ENCODE measurements around the gene CCDC88C. TPM values are rescaled to one million over a fixed set of nuclear protein-coding genes. Genes with fewer than 3 reads are reported as not detected.
A peak's percentile ranks its signal among the peaks of the same experiment; 100 is the strongest.

CCDC88C gene
- total RNA-seq, 1 donor from 2014 or later: 44.6 TPM

- Mint-ChIP-seq H3K4me1 (peaks cover 44% of the 10 kb centered on the region), H3K4me3 (peak overlapping the region; percentile 91), H3K27me3 (ENCODE audit: low read depth) (no peaks in the 10 kb centered on the region), H3K27ac (ENCODE audit: unreplicated experiment) (no peak overlapping the region), H3K36me3 (ENCODE audit: low read depth) (peaks cover 2% of the 10 kb centered on the region), H3K9me3 (no peaks in the 10 kb centered on the region)
- no peak for DNase-seq (ENCODE audit: low read depth, low spot score)
- no peak for TF ChIP-seq CTCF (conservative IDR thresholded peaks at IDR 0.05)
These were observed 888 bp downstream of the CCDC88C start for GRCh38 chr14:91416744-91417119.

GRCh38 chr14:91415794-91416743 lies 1.6 kb downstream of the CCDC88C start:
- DNase-seq (ENCODE audit: low read depth, low spot score): no peak
- Mint-ChIP-seq H3K36me3 (ENCODE audit: low read depth) (peaks cover 2% of the 10 kb centered on the region), H3K27ac (ENCODE audit: unreplicated experiment) (no peak overlapping the region), H3K27me3 (ENCODE audit: low read depth) (no peaks in the 10 kb centered on the region), H3K4me3 (peak overlapping the region; percentile 91), H3K4me1 (peaks cover 48% of the 10 kb centered on the region), H3K9me3 (no peaks in the 10 kb centered on the region)
- TF ChIP-seq CTCF (conservative IDR thresholded peaks at IDR 0.05): no peak

GRCh38 chr14:91414475-91414833 lies 3.2 kb downstream of the CCDC88C start:
- H3K4me3 Mint-ChIP-seq: peak overlapping the region; percentile 83
- no peaks in the 10 kb centered on the region for H3K9me3 Mint-ChIP-seq
- no peak overlapping the region for H3K27ac Mint-ChIP-seq (ENCODE audit: unreplicated experiment)
- peaks cover 2% of the 10 kb centered on the region for H3K36me3 Mint-ChIP-seq (ENCODE audit: low read depth)
- H3K4me1 Mint-ChIP-seq: peaks cover 63% of the 10 kb centered on the region
- no peak for TF ChIP-seq CTCF (conservative IDR thresholded peaks at IDR 0.05)
- no peaks in the 10 kb centered on the region for H3K27me3 Mint-ChIP-seq (ENCODE audit: low read depth)
- no peak for DNase-seq (ENCODE audit: low read depth, low spot score)

- H3K9me3 Mint-ChIP-seq: no peaks in the 10 kb centered on the region
- H3K27ac Mint-ChIP-seq (ENCODE audit: unreplicated experiment): no peak overlapping the region
- no peak for TF ChIP-seq CTCF (conservative IDR thresholded peaks at IDR 0.05)
- no peaks in the 10 kb centered on the region for H3K27me3 Mint-ChIP-seq (ENCODE audit: low read depth)
- peak overlapping the region; percentile 56 for H3K4me3 Mint-ChIP-seq
- peaks cover 2% of the 10 kb centered on the region for H3K36me3 Mint-ChIP-seq (ENCODE audit: low read depth)
- H3K4me1 Mint-ChIP-seq: peaks cover 59% of the 10 kb centered on the region
- DNase-seq (ENCODE audit: low read depth, low spot score): no peak
These were observed 3.8 kb downstream of the CCDC88C start for GRCh38 chr14:91413547-91414474.

- Mint-ChIP-seq H3K4me3 (no peak overlapping the region), H3K4me1 (peaks cover 62% of the 10 kb centered on the region), H3K27ac (ENCODE audit: unreplicated experiment) (no peak overlapping the region), H3K27me3 (ENCODE audit: low read depth) (no peaks in the 10 kb centered on the region), H3K36me3 (ENCODE audit: low read depth) (peaks cover 8% of the 10 kb centered on the region), H3K9me3 (no peaks in the 10 kb centered on the region)
- no peak for DNase-seq (ENCODE audit: low read depth, low spot score)
- TF ChIP-seq CTCF (conservative IDR thresholded peaks at IDR 0.05): no peak
These were observed 4.7 kb downstream of the CCDC88C start for GRCh38 chr14:91412939-91413338.

All from neural crest cell (in vitro differentiated cells).